ENCODE measurements around the gene SMARCC1.

- TF ChIP-seq TP53 (CRISPR knock-in tag; IDR thresholded peaks at IDR 0.05) = no peak
- no peak for TF ChIP-seq CTCF (IDR thresholded peaks at IDR 0.05)
Observed at GRCh38 chr3:47741925-47742324, 39.8 kb downstream of the SMARCC1 start.
